H9 (cell line): ENCODE measurements around the gene RPS24. TPM values are rescaled to one million over a fixed set of nuclear protein-coding genes. Genes with fewer than 3 reads are reported as not detected.
A peak's percentile ranks its signal among the peaks of the same experiment; 100 is the strongest.

Experiments
- DNase-seq: peaks from one replicate; pipeline ENCODE4 v3.0.0-alpha.2; 2017
- H2AFZ ChIP-seq: one replicate; pipeline ENCODE4 v1.6.1; 2013; ENCODE audit warnings: mild to moderate bottlenecking, low read length, control low read depth, moderate library complexity
- H2AK5ac ChIP-seq: 2 replicates; pipeline ENCODE4 v1.6.1; 2013; ENCODE audit warnings: low read length, control low read depth, mixed read lengths; ENCODE audit not compliant: insufficient read length
- H2BK120ac ChIP-seq: one replicate; pipeline ENCODE4 v1.6.1; 2013; ENCODE audit warnings: low read depth, mild to moderate bottlenecking, low read length, control low read depth, inconsistent platforms; ENCODE audit not compliant: poor library complexity, severe bottlenecking
- H2BK12ac ChIP-seq: 2 replicates; pipeline ENCODE4 v1.6.1; 2013; ENCODE audit warnings: low read length, control low read depth, mixed read lengths, low read depth; ENCODE audit not compliant: insufficient read length
- H2BK15ac ChIP-seq: 2 replicates; pipeline ENCODE4 v1.6.1; 2013; ENCODE audit warnings: low read depth, low read length, control low read depth
- H2BK20ac ChIP-seq: one replicate; pipeline ENCODE4 v1.6.1; 2013; ENCODE audit warnings: low read depth, mild to moderate bottlenecking, low read length, control low read depth, inconsistent platforms; ENCODE audit not compliant: poor library complexity, severe bottlenecking
- H2BK5ac ChIP-seq: 2 replicates; pipeline ENCODE4 v1.6.1; 2013; ENCODE audit warnings: low read length, control low read depth, mixed read lengths; ENCODE audit not compliant: insufficient read length
- H3K14ac ChIP-seq: 2 replicates; pipeline ENCODE4 v1.6.1; 2013; ENCODE audit warnings: low read length, control low read depth; ENCODE audit not compliant: insufficient read depth
- H3K18ac ChIP-seq: 2 replicates; pipeline ENCODE4 v1.6.1; 2013; ENCODE audit warnings: low read depth, mild to moderate bottlenecking, mixed read lengths, low read length, control low read depth; ENCODE audit not compliant: insufficient read length
- H3K23ac ChIP-seq: 2 replicates; pipeline ENCODE4 v1.6.1; 2013; ENCODE audit warnings: low read length, control low read depth, mixed read lengths, low read depth; ENCODE audit not compliant: insufficient read length
- H3K23me2 ChIP-seq: 2 replicates; pipeline ENCODE4 v1.6.1; 2013; ENCODE audit warnings: low read depth, mild to moderate bottlenecking, mixed read lengths, low read length, control low read depth; ENCODE audit not compliant: insufficient read length, poor library complexity, severe bottlenecking
- H3K27ac ChIP-seq: 2 replicates; pipeline ENCODE4 v1.5.1; 2013; ENCODE audit warnings: low read length, control low read depth, mixed read lengths, low read depth; ENCODE audit not compliant: insufficient read length
- H3K27me3 ChIP-seq: 2 replicates; pipeline ENCODE4 v1.6.1; 2013; ENCODE audit warnings: low read length, control low read depth, inconsistent platforms; ENCODE audit not compliant: insufficient read depth
- H3K4ac ChIP-seq: 2 replicates; pipeline ENCODE4 v1.6.1; 2013; ENCODE audit warnings: low read depth, mild to moderate bottlenecking, control low read depth, inconsistent platforms, low read length, moderate library complexity
- H3K4me1 ChIP-seq: 2 replicates; pipeline ENCODE4 v1.6.1; 2013; ENCODE audit warnings: low read length, control low read depth, inconsistent platforms; ENCODE audit not compliant: insufficient read depth
- H3K4me2 ChIP-seq: 2 replicates; pipeline ENCODE4 v1.6.1; 2013; ENCODE audit warnings: low read length, control low read depth, mixed read lengths; ENCODE audit not compliant: insufficient read length, insufficient read depth
- H3K56ac ChIP-seq: 2 replicates; pipeline ENCODE4 v1.6.1; 2013; ENCODE audit warnings: low read depth, mild to moderate bottlenecking, mixed read lengths, low read length, control low read depth; ENCODE audit not compliant: insufficient read length
- H3K79me1 ChIP-seq: 2 replicates; pipeline ENCODE4 v1.6.1; 2013; ENCODE audit warnings: low read depth, mild to moderate bottlenecking, moderate library complexity, low read length, control low read depth, inconsistent platforms; ENCODE audit not compliant: insufficient read depth, poor library complexity, severe bottlenecking
- H3K79me2 ChIP-seq: 2 replicates; pipeline ENCODE4 v1.6.1; 2013; ENCODE audit warnings: low read length, control low read depth, inconsistent platforms; ENCODE audit not compliant: insufficient read depth
- H3K9ac ChIP-seq: 2 replicates; pipeline ENCODE4 v1.6.1; 2013; ENCODE audit warnings: low read length, control low read depth, mixed read lengths; ENCODE audit not compliant: insufficient read length; ENCODE audit errors: extremely low read depth
- H3K9me3 ChIP-seq: one replicate; pipeline ENCODE4 v1.6.1; 2013; ENCODE audit warnings: low read depth, low read length, inconsistent platforms; ENCODE audit not compliant: control insufficient read depth
- H3T11ph ChIP-seq: one replicate; pipeline ENCODE4 v1.6.1; 2013; ENCODE audit warnings: mild to moderate bottlenecking, low read length, control low read depth, inconsistent platforms
- H4K20me1 ChIP-seq: one replicate; pipeline ENCODE4 v1.6.1; 2013; ENCODE audit not compliant: control insufficient read depth, insufficient read length, insufficient read depth
- H4K5ac ChIP-seq: 2 replicates; pipeline ENCODE4 v1.6.1; 2013; ENCODE audit warnings: low read depth, mild to moderate bottlenecking, mixed read lengths, low read length, control low read depth; ENCODE audit not compliant: insufficient read length
- H4K8ac ChIP-seq: replicated peaks from 2 replicates; pipeline ENCODE4 v1.6.1; 2013; ENCODE audit warnings: low read length, control low read depth, mixed read lengths, low read depth; ENCODE audit not compliant: insufficient read length
- H4K91ac ChIP-seq: 2 replicates; pipeline ENCODE4 v1.6.1; 2013; ENCODE audit warnings: low read depth, mild to moderate bottlenecking, moderate library complexity, mixed read lengths, low read length, control low read depth; ENCODE audit not compliant: insufficient read length
- H3K27ac Mint-ChIP-seq, 3 experiments: 2 replicates in 2 of 3; 3 replicates in 1 of 3; pipeline ENCODE4 v1.8.0; 2020 to 2021; ENCODE audit warnings: mixed read lengths in 3 of 3, mild to moderate bottlenecking in 1 of 3, moderate library complexity in 1 of 3
- H3K27me3 Mint-ChIP-seq: 2 replicates; pipeline ENCODE4 v1.8.0; 2021; ENCODE audit warnings: low read depth, mild to moderate bottlenecking, moderate library complexity, mixed read lengths
- H3K36me3 Mint-ChIP-seq, 3 experiments: 2 replicates in 2 of 3; 3 replicates in 1 of 3; pipeline ENCODE4 v1.8.0; 2020 to 2021; ENCODE audit warnings: low read depth in 3 of 3, mixed read lengths in 3 of 3; ENCODE audit not compliant: insufficient read depth in 1 of 3
- H3K4me1 Mint-ChIP-seq, 2 experiments: 2 replicates each; pipeline ENCODE4 v1.8.0; 2020; ENCODE audit warnings: mixed read lengths in 2 of 2
- H3K4me3 Mint-ChIP-seq, 2 experiments: 2 replicates in 1 of 2; 3 replicates in 1 of 2; pipeline ENCODE4 v1.8.0; 2020 to 2021; ENCODE audit warnings: mild to moderate bottlenecking in 2 of 2, mixed read lengths in 2 of 2, moderate library complexity in 1 of 2
- H3K9me3 Mint-ChIP-seq, 2 experiments: 2 replicates in 1 of 2; 3 replicates in 1 of 2; pipeline ENCODE4 v1.8.0; 2020; ENCODE audit warnings: mild to moderate bottlenecking in 2 of 2, mixed read lengths in 2 of 2, moderate library complexity in 1 of 2
- WGBS: extraction: QIAGEN DNeasy Blood & Tissue Kit; methylation state at CpG from one replicate; pipeline ENCODE4 v1.1.7; 2013; ENCODE audit warnings: missing lambda C conversion rate, low lambda C conversion rate, mixed read lengths; ENCODE audit not compliant: insufficient read length; ENCODE audit errors: extremely low coverage; 5-methylcytosine and 5-hydroxymethylcytosine counted together
- total RNA-seq: library from RNA; stranded (reverse); gene quantifications from 2 replicates; pipeline ENCODE4 v1.2.1, GENCODE V29; 2021
- TF ChIP-seq, protein P1 (sequence below): fragments of 200-600 bp; sonication (generic); conservative IDR thresholded peaks from 3 replicates; pipeline ENCODE4 v1.8.0; 2021; ENCODE audit warnings: antibody characterized with exemption, mild to moderate bottlenecking

RPS24 gene
- total RNA-seq, 1 experiment from 2014 or later = 1,966 TPM

DNA sequence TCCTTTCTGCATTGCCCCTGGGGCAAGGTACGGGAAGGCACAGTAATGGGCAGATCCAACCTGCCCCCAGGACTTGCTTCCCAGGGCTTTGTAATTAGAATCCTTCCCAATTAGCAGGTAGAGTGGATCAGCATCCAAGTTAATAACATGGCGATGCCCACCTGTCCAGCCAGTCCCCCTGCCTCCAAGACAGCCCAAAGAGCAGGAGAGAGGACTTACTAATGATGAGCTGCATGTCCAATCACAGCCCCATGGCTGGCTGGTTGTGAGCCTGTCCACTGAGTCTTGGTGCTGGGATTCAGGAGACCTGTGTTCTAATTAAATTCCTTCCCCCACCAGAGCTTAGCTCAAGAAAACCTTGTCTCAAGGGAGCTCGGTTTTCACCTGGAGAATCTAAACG is 49.0 kb downstream of the RPS24 start:
- no peak overlapping the region for H3K56ac ChIP-seq
- H4K20me1 ChIP-seq = no peaks in the 10 kb centered on the region
- Mint-ChIP-seq H3K4me1 (peaks cover 11 to 27% of the 10 kb centered on the region in 2 experiments), H3K27me3 (peaks cover 5% of the 10 kb centered on the region; the same call in 1 of the 2 replicates), H3K27ac (peak overlapping the region in 1 of 3 experiments; percentile 45; a peak in 1 of 7 replicates), H3K4me3 (no peak overlapping the region), H3K9me3 (peaks cover 0 to 5% of the 10 kb centered on the region in 2 experiments; a peak in 1 of 5 replicates), H3K36me3 (peaks cover 0 to 5% (median 4%) of the 10 kb centered on the region in 3 experiments; a peak in 3 of 7 replicates)
- TF ChIP-seq, protein P1, sequence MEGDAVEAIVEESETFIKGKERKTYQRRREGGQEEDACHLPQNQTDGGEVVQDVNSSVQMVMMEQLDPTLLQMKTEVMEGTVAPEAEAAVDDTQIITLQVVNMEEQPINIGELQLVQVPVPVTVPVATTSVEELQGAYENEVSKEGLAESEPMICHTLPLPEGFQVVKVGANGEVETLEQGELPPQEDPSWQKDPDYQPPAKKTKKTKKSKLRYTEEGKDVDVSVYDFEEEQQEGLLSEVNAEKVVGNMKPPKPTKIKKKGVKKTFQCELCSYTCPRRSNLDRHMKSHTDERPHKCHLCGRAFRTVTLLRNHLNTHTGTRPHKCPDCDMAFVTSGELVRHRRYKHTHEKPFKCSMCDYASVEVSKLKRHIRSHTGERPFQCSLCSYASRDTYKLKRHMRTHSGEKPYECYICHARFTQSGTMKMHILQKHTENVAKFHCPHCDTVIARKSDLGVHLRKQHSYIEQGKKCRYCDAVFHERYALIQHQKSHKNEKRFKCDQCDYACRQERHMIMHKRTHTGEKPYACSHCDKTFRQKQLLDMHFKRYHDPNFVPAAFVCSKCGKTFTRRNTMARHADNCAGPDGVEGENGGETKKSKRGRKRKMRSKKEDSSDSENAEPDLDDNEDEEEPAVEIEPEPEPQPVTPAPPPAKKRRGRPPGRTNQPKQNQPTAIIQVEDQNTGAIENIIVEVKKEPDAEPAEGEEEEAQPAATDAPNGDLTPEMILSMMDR = no peak
- no peaks in the 10 kb centered on the region for H3K9me3 ChIP-seq
- no peaks in the 10 kb centered on the region for H3K79me1 ChIP-seq
- no CpG with 5 or more reads among the region's 4 CpGs for WGBS
- no peak for DNase-seq
- H4K8ac ChIP-seq = no peak overlapping the region
- H2AK5ac ChIP-seq = no peak overlapping the region
- no peak overlapping the region for H2AFZ ChIP-seq
- H3K4me1 ChIP-seq = no peaks in the 10 kb centered on the region
- H2BK12ac ChIP-seq = no peak overlapping the region
- H2BK15ac ChIP-seq = no peak overlapping the region
- no peak overlapping the region for H3T11ph ChIP-seq
- H3K9ac ChIP-seq = no peak overlapping the region
- no peak overlapping the region for H3K4ac ChIP-seq
- H3K23ac ChIP-seq = no peak overlapping the region
- H3K18ac ChIP-seq = no peak overlapping the region
- no peak overlapping the region for H3K4me2 ChIP-seq
- no peak overlapping the region for H2BK20ac ChIP-seq
- no peak overlapping the region for H2BK5ac ChIP-seq
- H3K79me2 ChIP-seq = no peaks in the 10 kb centered on the region
- no peak overlapping the region for H4K91ac ChIP-seq
- H4K5ac ChIP-seq = no peak overlapping the region
- no peak overlapping the region for H2BK120ac ChIP-seq
- no peaks in the 10 kb centered on the region for H3K27me3 ChIP-seq
- no peaks in the 10 kb centered on the region for H3K23me2 ChIP-seq
- H3K27ac ChIP-seq = no peak overlapping the region
- H3K14ac ChIP-seq = no peak overlapping the region

Other genes starting within 250 kb of the RPS24 start
- 67.2 and 67.4 TPM in 2 replicates for gene DLG5, start 107.1 kb upstream of the RPS24 start, total RNA-seq
- 37.6 and 38.0 TPM in 2 replicates for gene POLR3A, start 4.3 kb upstream of the RPS24 start, total RNA-seq